Endothelial cell (in vitro differentiated cells): Measurements from ENCODE around the gene ARHGAP8. TPM values are rescaled to one million over a fixed set of nuclear protein-coding genes. Genes with fewer than 3 reads are reported as not detected.
A peak's percentile ranks its signal among the peaks of the same experiment; 100 is the strongest.

Source experiments
- DNase-seq: peaks from one replicate; pipeline ENCODE4 v3.0.0; 2021; ENCODE audit warnings: low spot score
- H3K27ac Mint-ChIP-seq: one replicate; pipeline ENCODE4 v1.8.0; 2021; ENCODE audit warnings: mixed read lengths, inconsistent platforms; ENCODE audit not compliant: unreplicated experiment
- H3K27me3 Mint-ChIP-seq: one replicate; pipeline ENCODE4 v1.8.0; 2021; ENCODE audit warnings: mild to moderate bottlenecking, moderate library complexity, mixed read lengths, inconsistent platforms; ENCODE audit not compliant: unreplicated experiment
- H3K36me3 Mint-ChIP-seq: one replicate; pipeline ENCODE4 v1.8.0; 2021; ENCODE audit warnings: mild to moderate bottlenecking, low read depth, mixed read lengths, inconsistent platforms; ENCODE audit not compliant: unreplicated experiment
- H3K4me1 Mint-ChIP-seq: one replicate; pipeline ENCODE4 v1.8.0; 2021; ENCODE audit warnings: mild to moderate bottlenecking, mixed read lengths, inconsistent platforms; ENCODE audit not compliant: unreplicated experiment
- H3K4me3 Mint-ChIP-seq: one replicate; pipeline ENCODE4 v1.8.0; 2021; ENCODE audit warnings: mild to moderate bottlenecking, mixed read lengths, inconsistent platforms; ENCODE audit not compliant: unreplicated experiment
- H3K9me3 Mint-ChIP-seq: one replicate; pipeline ENCODE4 v1.8.0; 2021; ENCODE audit warnings: mixed read lengths, inconsistent platforms; ENCODE audit not compliant: unreplicated experiment
- total RNA-seq: library from RNA; stranded (reverse); fragmentation: NEBNext Ultra II Directional; extraction: Animal tissue kit (Norgen Biotek cat#: 25700); gene quantifications from one replicate; pipeline ENCODE4 v1.2.1, GENCODE V29; 2021; ENCODE audit not compliant: unreplicated experiment
- TF ChIP-seq, protein P1 (sequence below): fragments of 200-600 bp; sonication (generic); IDR thresholded peaks from one replicate; pipeline ENCODE4 v1.5.0; 2021; ENCODE audit warnings: antibody characterized with exemption; ENCODE audit not compliant: unreplicated experiment

The ARHGAP8 gene
- total RNA-seq, 1 donor from 2014 or later, result 0.80 TPM

DNA sequence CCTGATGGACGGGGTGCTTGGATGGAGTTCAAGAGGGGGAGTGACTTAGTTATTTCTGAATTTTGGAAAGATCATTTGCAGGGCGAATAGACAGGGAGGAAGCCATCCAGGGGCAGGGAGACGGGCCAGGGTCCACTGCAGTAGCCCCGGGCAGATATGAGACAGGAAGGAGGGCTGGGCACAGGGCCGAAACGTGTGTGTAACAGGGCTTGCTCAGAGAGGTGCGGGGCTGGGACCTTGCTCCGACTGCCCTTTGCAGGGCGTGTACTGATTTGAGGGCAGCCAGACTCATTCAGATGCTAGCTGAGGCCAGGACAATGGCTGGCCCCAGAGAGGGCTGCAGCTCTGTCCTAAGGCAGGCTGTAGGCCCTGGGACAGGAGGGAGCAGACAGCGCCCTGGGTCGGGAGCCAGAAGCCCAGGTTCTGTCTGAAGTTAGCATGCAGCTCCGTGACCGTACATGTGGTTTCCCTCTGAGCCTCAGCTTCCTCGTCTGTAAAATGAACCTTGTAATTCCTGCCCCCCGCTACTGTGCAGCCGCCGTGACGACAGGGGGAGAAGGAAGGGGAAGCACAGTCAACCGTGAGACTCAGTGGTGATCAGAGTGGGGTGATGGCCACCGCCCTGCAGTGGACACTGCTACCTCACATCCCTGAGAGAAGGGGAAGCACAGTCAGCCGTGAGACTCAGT lies 154.0 kb downstream of the ARHGAP8 start:
- H3K9me3 Mint-ChIP-seq, result peaks cover 12% of the 10 kb centered on the region
- H3K36me3 Mint-ChIP-seq, result peaks cover 28% of the 10 kb centered on the region
- H3K4me1 Mint-ChIP-seq, result no peaks in the 10 kb centered on the region
- TF ChIP-seq, protein P1, sequence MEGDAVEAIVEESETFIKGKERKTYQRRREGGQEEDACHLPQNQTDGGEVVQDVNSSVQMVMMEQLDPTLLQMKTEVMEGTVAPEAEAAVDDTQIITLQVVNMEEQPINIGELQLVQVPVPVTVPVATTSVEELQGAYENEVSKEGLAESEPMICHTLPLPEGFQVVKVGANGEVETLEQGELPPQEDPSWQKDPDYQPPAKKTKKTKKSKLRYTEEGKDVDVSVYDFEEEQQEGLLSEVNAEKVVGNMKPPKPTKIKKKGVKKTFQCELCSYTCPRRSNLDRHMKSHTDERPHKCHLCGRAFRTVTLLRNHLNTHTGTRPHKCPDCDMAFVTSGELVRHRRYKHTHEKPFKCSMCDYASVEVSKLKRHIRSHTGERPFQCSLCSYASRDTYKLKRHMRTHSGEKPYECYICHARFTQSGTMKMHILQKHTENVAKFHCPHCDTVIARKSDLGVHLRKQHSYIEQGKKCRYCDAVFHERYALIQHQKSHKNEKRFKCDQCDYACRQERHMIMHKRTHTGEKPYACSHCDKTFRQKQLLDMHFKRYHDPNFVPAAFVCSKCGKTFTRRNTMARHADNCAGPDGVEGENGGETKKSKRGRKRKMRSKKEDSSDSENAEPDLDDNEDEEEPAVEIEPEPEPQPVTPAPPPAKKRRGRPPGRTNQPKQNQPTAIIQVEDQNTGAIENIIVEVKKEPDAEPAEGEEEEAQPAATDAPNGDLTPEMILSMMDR, result no peak
- no peak overlapping the region for H3K27ac Mint-ChIP-seq
- DNase-seq, result no peak
- H3K4me3 Mint-ChIP-seq, result no peak overlapping the region
- H3K27me3 Mint-ChIP-seq, result peaks cover 3% of the 10 kb centered on the region

DNA sequence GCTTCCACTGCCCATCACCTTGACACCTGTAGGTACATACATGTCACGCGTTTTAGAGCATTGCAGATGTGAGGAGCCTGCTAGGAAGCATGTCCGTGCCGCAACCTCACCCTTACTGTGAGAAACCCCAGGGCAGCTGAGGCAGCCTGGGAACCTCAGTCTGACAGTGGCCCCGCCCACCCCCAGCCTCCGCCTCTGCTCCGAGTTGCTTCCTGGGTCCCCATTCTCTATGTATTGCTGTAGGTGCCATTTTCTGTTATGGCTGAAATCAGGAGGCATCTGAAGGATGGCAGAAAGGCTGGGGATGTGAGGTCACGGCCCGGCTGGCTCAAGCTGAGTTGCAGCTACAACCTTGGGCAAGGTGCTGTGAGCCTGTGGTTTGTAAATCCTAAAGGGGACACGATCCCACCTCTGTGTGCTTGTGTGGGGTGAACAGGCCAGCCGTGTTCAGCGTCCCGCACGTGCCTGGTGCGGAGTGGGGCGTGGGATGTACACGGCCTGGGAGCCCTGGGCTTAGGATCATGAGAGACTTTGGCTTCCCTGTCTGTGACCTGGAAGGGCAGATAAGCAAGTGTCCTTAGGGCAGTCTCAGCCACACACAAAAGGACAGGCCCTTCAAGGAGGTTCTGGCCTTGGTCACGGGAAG lies 154.7 kb downstream of the ARHGAP8 start:
- TF ChIP-seq, protein P1, result no peak
- Mint-ChIP-seq H3K36me3 (peaks cover 35% of the 10 kb centered on the region), H3K27ac (no peak overlapping the region), H3K4me1 (no peaks in the 10 kb centered on the region), H3K9me3 (peaks cover 12% of the 10 kb centered on the region), H3K4me3 (peak overlapping the region; percentile 48), H3K27me3 (peaks cover 3% of the 10 kb centered on the region)
- no peak for DNase-seq

DNA sequence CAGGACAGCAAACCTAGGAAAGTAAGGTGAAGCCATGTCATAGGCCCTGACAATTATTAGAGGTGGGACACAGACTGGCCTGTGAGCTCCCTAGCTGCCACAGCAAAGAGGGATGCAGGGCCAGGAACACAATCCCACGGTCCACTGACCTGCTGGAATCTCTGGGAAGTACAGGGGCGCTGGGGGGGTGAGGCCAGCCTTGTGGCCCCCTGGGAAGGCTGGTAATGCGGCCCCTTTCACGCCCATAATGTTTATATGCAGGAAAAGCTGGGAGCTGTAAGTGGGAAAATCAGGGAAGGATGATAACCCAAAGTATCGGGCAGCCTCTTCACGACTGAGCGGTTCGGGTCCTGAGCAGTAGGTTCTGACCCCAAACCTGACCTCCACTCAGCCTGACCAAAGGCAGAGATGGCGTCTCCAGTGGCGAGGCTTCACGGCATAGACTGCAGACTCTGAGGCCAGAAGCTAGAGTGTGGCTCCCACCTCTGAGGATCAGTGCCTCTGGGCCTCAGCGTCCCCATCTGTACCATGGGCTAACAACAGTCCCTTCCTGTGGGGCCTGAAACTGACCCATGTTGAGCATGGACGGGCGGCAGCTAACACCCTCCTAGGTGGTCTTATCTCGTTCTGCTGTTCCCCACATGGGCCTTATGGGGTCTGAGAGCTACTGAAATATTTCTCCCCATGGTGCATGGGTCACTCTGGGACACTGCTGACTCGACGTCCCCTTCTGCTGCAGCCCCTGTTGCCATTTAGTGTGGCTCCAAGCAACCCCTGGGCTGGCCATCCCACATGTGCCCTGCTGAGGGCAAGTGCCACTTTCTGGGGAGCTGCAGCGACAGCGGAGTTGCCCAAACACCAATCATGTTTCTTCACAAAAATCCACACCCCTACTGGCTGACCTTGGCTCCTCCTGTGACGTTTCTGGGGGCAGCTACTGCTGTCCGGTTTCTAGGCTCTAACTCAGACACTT lies 155.7 kb downstream of the ARHGAP8 start:
- no peak overlapping the region for H3K27ac Mint-ChIP-seq
- peak overlapping the region; percentile 48 for H3K4me3 Mint-ChIP-seq

DNA sequence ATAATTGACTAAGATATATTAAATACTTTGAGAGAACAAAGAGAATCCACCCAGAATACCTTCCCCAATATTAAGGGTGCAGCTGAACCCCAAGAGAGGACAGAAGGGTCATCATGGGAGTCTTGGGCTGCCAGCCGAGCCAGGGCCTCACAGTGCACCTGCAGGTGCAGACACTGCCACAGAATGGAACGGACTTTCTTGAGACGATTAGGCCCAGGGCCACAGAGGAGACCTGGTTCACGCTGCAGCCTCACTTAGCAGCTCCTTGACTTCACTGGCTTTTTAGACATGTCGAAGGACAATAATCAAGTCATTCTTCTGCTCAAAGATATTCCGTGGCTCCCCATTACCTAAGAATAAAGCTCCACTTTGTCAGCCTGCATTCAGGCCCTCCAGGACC lies 156.9 kb downstream of the ARHGAP8 start:
- peaks cover 37% of the 10 kb centered on the region for H3K36me3 Mint-ChIP-seq
- H3K9me3 Mint-ChIP-seq, result peaks cover 5% of the 10 kb centered on the region
- no peak overlapping the region for H3K27ac Mint-ChIP-seq
- DNase-seq, result no peak
- H3K4me1 Mint-ChIP-seq, result no peaks in the 10 kb centered on the region
- H3K4me3 Mint-ChIP-seq, result no peak overlapping the region
- TF ChIP-seq, protein P1, result no peak
- peaks cover 3% of the 10 kb centered on the region for H3K27me3 Mint-ChIP-seq

More for the DNA sequence above, 155.7 kb downstream of the ARHGAP8 start:
- TF ChIP-seq, protein P1, result no peak
- no peaks in the 10 kb centered on the region for H3K4me1 Mint-ChIP-seq
- H3K9me3 Mint-ChIP-seq, result peaks cover 5% of the 10 kb centered on the region
- no peak for DNase-seq
- peaks cover 36% of the 10 kb centered on the region for H3K36me3 Mint-ChIP-seq
- H3K27me3 Mint-ChIP-seq, result peaks cover 3% of the 10 kb centered on the region

Other genes starting within 250 kb of the ARHGAP8 start
- 40.5 TPM for gene PRR5, start 50.4 kb upstream of the ARHGAP8 start, total RNA-seq